Stimulated activated CD4-positive, alpha-beta T cell treated with anti-CD3 and anti-CD28 coated beads, Interleukin-1b, Interleukin-23, amount 100 ng/mL, for 24 hours (primary cell): ENCODE data around the gene GPRASP3.
"Not testable (repeated sequence)": the region's sequence is repeated elsewhere in the genome, so short reads cannot be mapped to it uniquely, and the experiment has no call there.

Experiments
- DNase-seq, 4 experiments: peaks; one replicate each; pipeline ENCODE4 v3.0.0-alpha.2; 2020; ENCODE audit warnings: low read depth in 4 of 4, low spot score in 1 of 4

GPRASP3 gene

GRCh38 chrX:102720237-102721168 lies at the start of gene GPRASP3:
TSS of gene GPRASP3 (plus strand) at chrX:102720743. CDS start at chrX:102748996, 28,253 bp downstream.
- DNase-seq = peak; percentile 20 to 62 (median 49)

- no peak for DNase-seq
Measured at GRCh38 chrX:102672856-102673255, 47.7 kb upstream of the GPRASP3 start.

- DNase-seq = not testable (repeated sequence)
Measured at GRCh38 chrX:102677479-102677878, 43.1 kb upstream of the GPRASP3 start.

- DNase-seq = no peak
Measured at GRCh38 chrX:102684772-102685520, 35.6 kb upstream of the GPRASP3 start.

GRCh38 chrX:102694749-102695148 lies 25.8 kb upstream of the GPRASP3 start:
- no peak for DNase-seq

GRCh38 chrX:102696306-102696705 lies 24.2 kb upstream of the GPRASP3 start:
- DNase-seq = no peak

- no peak for DNase-seq
Measured at GRCh38 chrX:102697494-102697893, 23.0 kb upstream of the GPRASP3 start.

- DNase-seq = no peak
Measured at GRCh38 chrX:102708900-102709299, 11.6 kb upstream of the GPRASP3 start.

GRCh38 chrX:102711872-102712215 lies 8.7 kb upstream of the GPRASP3 start:
- DNase-seq = no peak

- no peak for DNase-seq
Measured at GRCh38 chrX:102712216-102712966, 8.2 kb upstream of the GPRASP3 start, which contains the start of gene GPRASP2. TSS of gene GPRASP2 (plus strand) at chrX:102712448. CDS start at chrX:102714870, 2,422 bp downstream.

- no peak for DNase-seq
Measured at GRCh38 chrX:102712981-102713625, 7.4 kb upstream of the GPRASP3 start.

- no peak for DNase-seq
Measured at GRCh38 chrX:102714994-102715393, 5.5 kb upstream of the GPRASP3 start.

- DNase-seq = no peak
Measured at GRCh38 chrX:102715967-102716366, 4.6 kb upstream of the GPRASP3 start.

GRCh38 chrX:102721169-102721506 lies 595 bp downstream of the GPRASP3 start:
- not testable (repeated sequence) for DNase-seq

GRCh38 chrX:102723456-102723855 lies 2.9 kb downstream of the GPRASP3 start:
- DNase-seq = no peak

GRCh38 chrX:102727761-102728160 lies 7.2 kb downstream of the GPRASP3 start:
- DNase-seq = no peak

GRCh38 chrX:102728646-102729045 lies 8.1 kb downstream of the GPRASP3 start:
- DNase-seq = no peak

GRCh38 chrX:102739657-102740056 lies 19.1 kb downstream of the GPRASP3 start:
- no peak for DNase-seq

GRCh38 chrX:102744307-102744706 lies 23.8 kb downstream of the GPRASP3 start:
- no peak for DNase-seq

GRCh38 chrX:102745513-102745856 lies 24.9 kb downstream of the GPRASP3 start:
- no peak for DNase-seq
